Spleen (tissue), 7 donors: Measurements from ENCODE around the gene TENM4.

Experiments used
- CTCF ChIP-seq, 11 experiments: fragments of 200-600 bp in 7 of 11; fragments of 450-650 bp in 4 of 11; sonication (generic) in 4 of 11; IDR thresholded peaks in 8 of 11; conservative IDR thresholded peaks in 3 of 11; 1 replicate in 7 of 11; 2 replicates in 4 of 11; pipeline versions ENCODE4 v1.4.0 to v1.8.0; 2016 to 2021; ENCODE audit warnings: antibody characterized with exemption in 11 of 11, inconsistent platforms in 4 of 11, mild to moderate bottlenecking in 1 of 11
- POLR2A ChIP-seq, 3 donors: fragments of 450-650 bp; IDR thresholded peaks; one replicate each; pipeline ENCODE4 v1.5.1; 2017; ENCODE audit warnings: antibody characterized with exemption in 3 of 3, mild to moderate bottlenecking in 1 of 3
- donor health status: DM: no; HTN: no; CAD: no; lungs with moderate emphysema.
- donor health status: DM: no; HTN: no; CAD: no.
- donor health status: DM: no; HTN: no; CAD: no.

- TF ChIP-seq CTCF (IDR thresholded peaks at IDR 0.05 in 8 of 11, conservative IDR thresholded peaks at IDR 0.05 in 3 of 11), result no peak
- TF ChIP-seq POLR2A (IDR thresholded peaks at IDR 0.05), result no peak
Observed at GRCh38 chr11:78740199-78741071, 700.4 kb downstream of the TENM4 start.
